GM13977 (cell line): ENCODE measurements around the gene PRDM16.

Experiments
- DNase-seq: peaks from one replicate; pipeline ENCODE4 v3.0.0; 2012; ENCODE audit warnings: low spot score
- CTCF ChIP-seq: IDR thresholded peaks from 2 replicates; pipeline ENCODE4 v1.5.1; 2012; ENCODE audit warnings: mild to moderate bottlenecking, control low read depth; ENCODE audit not compliant: insufficient read depth; ENCODE audit errors: extremely low read depth, missing control alignments
- in situ Hi-C: fragments of 300-500 bp; cut with MboI; formaldehyde crosslinking; loops from one replicate; pipeline ENCODE4 v1.12.0; 2022; ENCODE audit warnings: low sequenced_read_pairs, low pct_unique_long_range_greater_than_20kb, mixed read lengths, inconsistent platforms; ENCODE audit not compliant: unreplicated experiment

Gene PRDM16

GRCh38 chr1:3130268-3130667 is 61.3 kb downstream of the PRDM16 start:
- TF ChIP-seq CTCF: no peak
- in situ Hi-C loops: no loop called here
- DNase-seq: no peak

- TF ChIP-seq CTCF: no peak
- DNase-seq: no peak
- in situ Hi-C loops: no loop called here
Measured at GRCh38 chr1:3132660-3133059, 63.7 kb downstream of the PRDM16 start.

- no peak for DNase-seq
- in situ Hi-C loops: no loop called here
- no peak for TF ChIP-seq CTCF
Measured at GRCh38 chr1:3133686-3134085, 64.7 kb downstream of the PRDM16 start.

- in situ Hi-C loops: no loop called here
- no peak for TF ChIP-seq CTCF
- DNase-seq: no peak
Measured at GRCh38 chr1:3134381-3135072, 65.5 kb downstream of the PRDM16 start.

GRCh38 chr1:3135073-3135702 is 66.2 kb downstream of the PRDM16 start:
- in situ Hi-C loops: no loop called here
- TF ChIP-seq CTCF: no peak
- DNase-seq: no peak

GRCh38 chr1:3135744-3136455 is 66.9 kb downstream of the PRDM16 start:
- DNase-seq: no peak

More at GRCh38 chr1:3135744-3136455, 66.9 kb downstream of the PRDM16 start:
- in situ Hi-C loops: no loop called here
- TF ChIP-seq CTCF: no peak
